HG03342 (cell line): Measurements from ENCODE around the gene LDLRAD3.

Experiments used
- ATAC-seq: cut with Tn5 transposase; IDR thresholded peaks from one replicate; pipeline ENCODE4 v1.9.1; 2021; ENCODE audit warnings: mild to moderate bottlenecking, moderate library complexity; ENCODE audit not compliant: unreplicated experiment

The LDLRAD3 gene

DNA sequence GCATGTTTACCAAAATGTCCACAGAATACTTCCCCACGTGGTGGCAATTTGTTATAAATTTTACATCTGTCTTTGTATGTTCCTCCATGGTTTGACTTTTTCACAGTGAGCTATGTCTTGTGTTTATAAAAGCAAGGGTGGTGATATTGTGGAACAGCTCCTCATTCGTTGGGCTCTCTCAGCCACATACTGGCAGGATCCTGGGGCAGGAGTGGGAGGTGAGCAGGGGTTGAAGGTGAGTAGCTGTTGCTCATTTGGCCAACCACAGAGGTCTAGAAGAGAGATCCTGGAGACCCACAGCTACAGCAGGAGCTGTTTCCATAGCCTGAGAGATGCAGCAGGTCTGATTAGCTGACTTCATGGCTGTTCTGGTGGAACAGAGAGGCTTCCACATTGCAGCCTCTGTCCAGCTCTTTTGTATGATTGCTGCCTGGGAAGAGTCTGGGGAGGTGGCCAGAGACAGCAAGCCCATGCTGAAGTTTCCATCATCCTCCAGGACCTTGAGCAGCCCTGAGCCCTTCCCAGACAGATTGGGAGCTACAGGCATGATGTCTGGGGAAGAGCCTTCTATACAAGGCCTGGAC, 128.1 kb downstream of the LDLRAD3 start:
- ATAC-seq = no peak

DNA sequence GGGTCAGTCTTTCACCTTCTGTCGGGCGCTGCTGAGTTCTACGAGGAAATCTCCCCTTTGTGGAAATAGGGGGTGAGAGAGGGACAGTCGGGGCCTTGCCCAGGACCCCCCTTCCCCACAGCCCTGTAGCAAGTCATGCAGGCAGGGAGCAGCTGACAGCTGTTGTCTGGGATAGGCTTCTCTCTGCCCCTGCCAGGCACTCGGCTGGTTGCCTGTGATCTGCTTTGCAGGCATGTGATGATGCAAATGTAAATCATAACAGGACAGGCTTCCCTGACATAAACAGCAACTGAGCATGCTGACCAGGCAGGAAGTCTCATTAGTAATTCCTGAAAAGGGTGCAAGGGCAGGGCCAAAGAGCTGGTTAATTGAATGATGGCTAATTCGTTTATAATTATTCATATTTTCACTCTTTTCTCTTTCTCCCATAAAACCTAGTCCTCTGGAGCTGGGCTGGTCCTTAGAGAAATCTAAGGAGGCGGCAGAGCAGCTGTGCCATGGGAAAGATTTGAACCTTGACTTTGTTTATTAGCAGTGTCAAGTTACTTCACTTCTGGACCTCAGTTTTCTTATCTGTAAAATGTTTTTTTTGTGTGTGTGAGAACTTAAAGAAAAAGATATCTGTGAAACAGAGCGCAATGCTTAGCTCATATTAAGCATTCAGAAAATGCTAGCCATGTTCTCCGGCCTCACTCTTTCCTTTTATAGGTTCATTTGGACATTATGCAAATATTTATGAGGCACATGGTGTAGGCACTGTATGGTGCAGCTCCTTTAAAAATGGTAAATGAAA, 129.7 kb downstream of the LDLRAD3 start:
- no peak for ATAC-seq

DNA sequence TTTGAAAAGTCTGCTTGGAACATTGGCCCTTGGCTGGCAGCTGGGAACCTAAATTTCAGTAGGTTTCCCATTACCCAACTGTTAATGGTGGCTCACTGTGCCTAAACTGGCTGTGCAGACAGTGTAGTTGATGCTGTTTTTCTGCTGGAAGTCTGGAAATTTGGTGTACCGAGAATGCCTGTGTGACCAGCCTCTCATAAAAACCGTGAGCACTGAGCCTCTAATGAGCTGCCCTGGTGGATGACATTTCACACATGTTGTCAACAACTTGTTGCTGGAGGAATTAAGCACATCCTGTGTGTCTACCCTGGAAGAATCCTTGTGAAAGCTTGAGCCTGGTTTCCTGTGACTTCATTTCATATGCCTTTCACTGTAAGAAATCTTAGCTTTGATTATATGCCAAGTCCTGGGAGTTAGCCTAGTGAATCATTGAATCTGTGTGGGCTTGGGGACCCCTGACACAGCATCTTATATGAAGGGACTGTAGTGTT, 131.1 kb downstream of the LDLRAD3 start:
- ATAC-seq = no peak

DNA sequence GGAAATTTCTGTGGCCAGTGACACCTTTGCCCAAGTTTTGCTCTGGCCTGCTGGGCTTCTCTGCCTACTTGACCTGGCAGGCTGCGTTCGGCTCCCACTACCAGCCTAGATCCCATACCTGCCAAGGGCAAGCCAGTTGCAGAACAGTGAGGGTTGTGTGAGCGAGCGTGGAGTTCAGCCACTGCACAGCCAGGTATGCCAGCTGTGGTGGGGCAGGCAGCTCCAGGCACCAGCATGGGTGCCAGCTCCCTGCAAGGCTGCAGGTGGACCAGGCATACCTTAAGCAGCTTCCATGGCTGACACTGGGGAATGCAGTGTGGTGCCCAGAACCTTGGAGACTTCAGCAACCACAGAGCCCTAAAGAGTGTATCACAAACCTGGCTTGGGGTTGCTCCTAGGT, 133.5 kb downstream of the LDLRAD3 start:
- ATAC-seq = no peak

DNA sequence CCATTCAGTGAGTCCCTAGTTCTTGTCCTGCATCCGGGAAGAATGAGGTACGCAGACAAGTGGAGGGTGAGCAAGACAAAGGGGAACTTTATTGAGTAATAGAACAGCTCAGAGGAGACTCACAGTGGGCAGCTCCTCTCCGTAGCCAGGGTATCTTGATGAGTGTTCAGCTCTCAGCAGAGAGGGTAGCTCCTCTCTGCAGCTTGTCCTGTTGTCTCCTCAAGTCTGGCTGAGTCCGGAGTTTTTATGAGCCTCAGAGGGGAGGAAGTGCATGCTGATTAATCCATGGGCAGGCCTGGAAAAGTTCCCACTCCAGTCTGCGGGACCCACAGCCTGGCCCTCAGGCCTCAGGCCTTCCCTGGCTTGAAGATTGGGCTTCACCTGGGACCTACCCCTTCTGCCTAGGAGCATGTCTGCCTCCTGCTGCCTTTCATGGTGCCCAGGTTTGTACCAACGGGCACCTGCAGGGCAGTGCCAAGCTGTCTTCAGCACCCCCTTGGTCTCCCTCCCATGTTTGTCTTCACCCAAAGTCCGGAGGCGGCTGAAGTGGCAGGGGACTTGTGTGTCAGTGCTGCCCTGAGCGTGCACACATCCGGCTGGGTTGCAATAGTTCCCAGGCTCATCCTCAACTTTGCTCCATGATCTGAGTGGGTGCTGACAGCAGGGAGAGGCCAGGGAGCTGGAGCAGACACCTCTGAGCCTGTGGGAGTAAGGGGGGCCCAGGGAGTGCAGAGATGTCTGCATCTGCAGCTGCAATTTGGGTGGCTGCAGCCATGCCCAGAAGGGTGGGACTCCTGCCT, 134.2 kb downstream of the LDLRAD3 start:
- no peak for ATAC-seq

DNA sequence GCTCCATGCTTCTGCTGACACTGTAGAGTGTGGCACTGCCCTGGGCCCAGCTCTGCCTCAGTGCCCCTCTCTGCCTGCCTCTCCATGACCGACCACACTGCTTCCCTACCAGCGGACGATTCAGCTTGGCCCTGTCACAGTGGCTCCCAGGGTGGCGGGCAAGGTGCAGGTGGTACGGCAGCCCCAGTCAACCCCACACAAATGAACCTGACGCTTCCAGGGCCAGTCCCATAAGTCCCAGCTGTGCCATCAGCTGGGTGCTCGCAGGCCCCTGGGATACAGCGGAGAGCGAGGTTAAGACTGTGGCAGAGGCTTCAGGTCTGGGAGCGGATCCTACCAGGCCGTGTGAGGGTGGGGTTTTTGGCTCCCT, 134.8 kb downstream of the LDLRAD3 start:
- ATAC-seq = no peak

DNA sequence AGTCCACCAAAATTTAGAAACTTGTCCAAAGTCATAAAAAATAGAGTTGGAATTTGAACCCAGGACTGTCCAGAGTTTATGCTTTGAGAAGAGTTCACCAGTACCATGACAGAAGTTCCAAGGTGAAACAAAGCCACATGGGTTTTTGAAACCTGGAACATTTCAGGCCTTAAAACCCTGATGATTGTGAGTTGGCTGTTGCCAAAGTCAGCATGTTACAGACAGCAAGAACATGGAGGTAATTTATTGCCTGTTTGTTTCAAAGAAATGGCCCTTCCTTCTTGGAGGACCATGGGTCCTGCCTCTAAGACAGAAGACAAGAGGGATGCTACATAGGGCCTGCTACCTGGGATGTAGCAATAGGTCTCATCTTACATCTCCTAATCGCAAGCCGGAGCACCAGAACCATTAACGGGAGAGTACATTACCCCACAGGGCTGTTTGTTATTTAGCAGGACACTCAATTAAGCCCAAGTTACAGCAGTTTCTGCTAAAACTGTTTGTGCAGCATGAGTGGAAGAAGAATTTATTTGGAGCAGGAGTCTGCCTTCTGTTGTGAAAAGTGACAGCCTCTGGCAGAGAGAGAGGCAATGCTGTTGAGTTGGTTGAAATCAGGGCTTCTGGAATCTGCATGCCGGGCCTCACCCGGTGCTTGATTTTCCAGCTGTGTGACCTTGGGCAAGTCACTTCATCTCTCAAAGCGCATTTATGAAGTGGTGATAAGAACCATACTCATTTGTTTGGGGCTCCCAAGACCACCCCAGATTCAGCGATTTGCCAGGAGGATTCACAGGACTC, 136.2 kb downstream of the LDLRAD3 start:
- no peak for ATAC-seq

DNA sequence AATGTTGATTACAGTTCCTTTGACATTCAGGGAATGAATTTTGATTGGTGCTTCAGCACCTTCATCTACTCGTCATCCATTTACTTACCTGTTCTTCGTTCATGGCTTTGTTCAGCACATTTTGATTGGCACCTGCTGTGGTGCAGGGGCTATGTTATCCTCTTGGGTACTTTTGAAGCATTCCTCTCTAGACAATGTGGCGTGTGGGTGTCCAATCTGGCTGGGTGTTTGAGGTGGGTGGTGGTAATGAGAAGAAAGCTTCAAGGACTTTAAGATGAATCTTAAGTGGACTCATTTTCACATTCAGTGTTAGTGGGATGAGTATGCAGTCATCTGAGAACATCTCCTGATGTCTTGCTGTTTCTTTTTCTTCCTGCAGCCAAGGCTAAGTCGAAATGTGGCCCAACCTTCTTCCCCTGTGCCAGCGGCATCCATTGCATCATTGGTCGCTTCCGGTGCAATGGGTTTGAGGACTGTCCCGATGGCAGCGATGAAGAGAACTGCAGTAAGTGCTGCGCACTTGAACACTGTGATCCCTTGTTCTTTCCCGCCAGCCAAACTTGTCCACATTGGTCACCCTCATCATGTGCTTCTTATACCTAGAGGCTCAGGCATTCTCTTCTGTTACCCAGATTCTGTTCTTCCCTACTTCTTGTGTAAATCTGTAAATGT, 137.5 kb downstream of the LDLRAD3 start:
- no peak for ATAC-seq

DNA sequence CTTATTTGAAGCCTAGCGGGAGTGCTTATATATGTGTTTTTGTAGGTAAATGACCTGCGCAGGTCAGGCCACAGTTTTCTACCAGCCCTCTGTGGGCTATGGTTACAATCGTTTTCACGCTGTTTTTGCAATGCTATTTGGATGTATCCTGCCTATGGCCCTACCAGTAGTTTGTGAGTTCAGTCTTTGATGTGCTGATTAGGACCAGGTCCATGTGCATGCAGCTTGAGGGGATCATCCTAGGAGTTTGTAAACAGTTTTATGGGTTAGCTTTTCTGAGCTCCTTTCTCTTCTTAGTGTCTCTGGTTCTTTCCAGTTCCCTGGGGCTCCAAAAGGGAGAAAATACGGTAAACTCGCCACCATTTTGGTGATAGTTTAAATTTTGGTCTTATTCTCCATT, 142.5 kb downstream of the LDLRAD3 start:
- ATAC-seq = no peak

DNA sequence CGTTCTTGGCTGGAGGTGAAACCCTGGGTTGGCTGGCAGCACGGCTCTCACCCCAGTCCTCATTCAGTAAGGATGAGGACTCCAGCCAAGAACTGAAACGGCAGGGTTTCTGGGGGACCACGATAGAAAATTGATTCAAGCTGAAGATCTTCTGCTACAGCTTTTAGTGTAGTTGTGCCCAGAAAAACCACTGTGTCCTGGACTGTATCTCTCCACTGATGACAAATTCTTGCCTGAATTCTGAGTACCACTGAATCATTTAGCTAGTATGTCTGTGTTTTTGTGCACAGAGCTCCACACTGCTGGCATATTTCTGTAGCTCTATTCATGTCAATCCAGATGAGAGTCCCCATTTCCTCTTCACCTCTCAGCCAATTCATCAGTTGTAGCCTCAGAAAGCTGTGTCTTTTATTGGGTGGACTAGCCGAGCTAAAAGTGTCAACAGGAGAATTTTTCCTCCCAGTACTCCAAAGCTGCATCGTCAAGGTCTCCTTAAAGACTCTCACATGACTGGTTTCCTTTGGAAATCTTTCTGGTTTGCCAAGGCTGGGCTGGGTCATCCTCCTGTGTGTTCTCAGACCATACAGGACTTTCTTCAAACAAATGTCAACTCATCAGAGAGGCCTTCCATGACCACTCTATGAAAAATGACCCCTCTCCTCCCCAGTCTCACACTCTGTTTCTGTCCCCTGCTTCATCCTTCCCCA, 144.6 kb downstream of the LDLRAD3 start:
- ATAC-seq = no peak

DNA sequence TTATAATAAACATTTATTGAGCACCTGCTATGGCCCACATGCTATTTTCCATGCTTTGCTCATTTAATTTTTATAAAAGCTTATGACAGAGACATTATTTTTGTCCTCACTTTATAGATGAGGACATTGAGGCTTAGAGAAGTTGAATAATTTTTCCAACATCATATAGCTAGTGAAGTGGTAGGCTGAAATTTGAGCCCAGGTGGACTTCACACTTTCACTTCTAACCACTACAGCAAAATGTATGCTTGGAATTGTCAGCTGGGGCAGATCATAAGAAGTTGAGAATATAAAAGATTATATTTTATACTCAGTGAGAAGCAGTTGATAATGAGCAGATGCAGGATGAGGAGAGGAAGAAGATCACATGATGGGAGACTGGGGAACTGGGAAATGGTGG, 146.1 kb downstream of the LDLRAD3 start:
- no peak for ATAC-seq

DNA sequence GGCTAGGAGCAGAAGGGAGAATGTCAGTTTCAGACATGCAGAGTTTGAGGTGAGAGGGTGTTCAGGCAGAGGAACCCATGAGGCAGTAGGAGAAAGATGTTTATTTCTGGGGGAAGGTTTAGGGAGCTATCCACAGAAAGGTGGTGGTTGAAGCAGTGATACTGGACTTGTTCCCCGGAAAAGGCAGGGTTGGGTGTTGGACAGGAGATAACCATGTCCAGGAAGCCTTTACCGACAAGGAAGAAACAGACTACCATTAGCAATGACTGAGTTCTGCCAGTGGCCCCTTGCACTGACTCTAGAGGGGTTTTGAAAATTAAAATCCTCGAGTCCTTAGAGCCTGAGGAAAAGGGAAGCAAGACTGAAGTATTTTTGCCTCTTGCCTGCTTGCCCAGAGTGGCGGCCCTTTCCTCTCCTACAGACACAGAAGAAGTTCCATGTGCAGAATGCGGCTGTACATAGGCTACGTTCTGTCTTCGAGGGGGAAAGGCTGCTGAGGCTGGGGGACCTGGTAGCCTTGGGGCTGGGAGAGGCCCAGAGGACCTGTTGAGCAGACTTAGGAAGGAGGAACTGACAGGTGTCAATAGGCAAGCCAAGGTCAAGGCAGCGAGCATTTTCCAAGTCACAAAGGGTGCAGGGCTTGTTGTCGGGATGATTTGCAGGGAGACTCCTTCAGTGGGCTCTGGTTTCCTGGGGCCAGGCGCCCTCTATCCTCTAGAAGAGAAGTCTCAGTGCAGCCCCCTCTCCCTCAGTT, 146.7 kb downstream of the LDLRAD3 start:
- ATAC-seq = no peak

DNA sequence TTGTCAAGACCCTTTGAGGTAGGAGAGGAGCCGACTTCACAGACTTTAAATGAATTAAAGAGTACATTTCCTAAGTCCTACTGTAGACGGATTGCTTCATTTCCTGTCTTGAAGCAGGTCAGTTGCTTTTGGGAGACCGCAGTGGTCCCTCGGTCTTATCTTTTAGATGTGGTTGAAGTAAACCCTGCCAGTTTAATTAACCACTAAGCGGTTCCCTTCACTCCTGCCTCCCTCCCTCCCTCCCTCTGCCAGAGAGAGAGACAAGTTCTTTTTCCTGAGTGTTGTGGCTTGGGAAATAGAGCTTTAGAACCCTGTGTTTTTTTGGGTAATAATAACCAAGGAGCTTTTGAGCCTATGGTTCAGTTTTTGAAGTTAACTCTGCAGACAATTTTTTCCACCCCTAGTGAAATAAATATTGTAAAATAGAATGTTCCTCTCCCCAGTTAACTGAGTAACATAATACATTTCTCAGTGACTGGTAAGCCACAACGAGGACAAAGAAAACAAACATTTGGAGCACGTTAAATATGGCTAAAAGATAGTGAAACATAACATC, 147.5 kb downstream of the LDLRAD3 start:
- no peak for ATAC-seq

DNA sequence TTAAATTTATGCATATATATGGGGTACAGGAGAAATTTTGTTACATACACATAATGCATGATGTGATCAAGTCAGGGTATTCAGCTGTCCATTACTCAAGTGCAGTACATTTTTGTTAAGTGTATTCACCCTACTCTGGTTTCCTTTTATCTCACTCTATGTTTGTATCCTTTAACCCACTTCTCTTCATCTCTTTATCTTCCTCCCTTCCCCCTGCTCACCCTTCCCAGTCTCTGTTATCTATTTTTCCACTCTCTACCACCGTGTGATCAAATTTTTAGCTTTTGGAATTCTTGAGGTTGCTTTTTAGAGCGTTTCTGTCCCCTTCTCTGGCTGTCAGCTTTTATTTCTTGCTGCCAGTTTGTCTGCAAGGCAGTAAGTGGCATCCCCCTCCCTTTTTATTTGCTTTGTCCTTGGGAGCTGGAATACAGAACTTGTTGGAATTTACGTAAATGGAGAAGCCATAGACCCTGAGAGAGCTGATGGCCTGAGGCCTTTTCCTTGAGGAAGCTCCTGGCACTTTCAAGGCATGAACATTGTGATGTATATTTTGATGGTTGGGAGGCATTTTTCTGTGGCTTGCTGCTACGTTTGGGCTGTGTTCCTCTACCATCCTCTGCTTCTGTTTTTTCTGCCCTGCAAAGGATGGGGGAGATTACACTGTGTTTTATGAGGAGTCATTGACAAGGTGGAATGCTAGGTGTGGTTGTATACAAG, 148.6 kb downstream of the LDLRAD3 start:
- no peak for ATAC-seq

DNA sequence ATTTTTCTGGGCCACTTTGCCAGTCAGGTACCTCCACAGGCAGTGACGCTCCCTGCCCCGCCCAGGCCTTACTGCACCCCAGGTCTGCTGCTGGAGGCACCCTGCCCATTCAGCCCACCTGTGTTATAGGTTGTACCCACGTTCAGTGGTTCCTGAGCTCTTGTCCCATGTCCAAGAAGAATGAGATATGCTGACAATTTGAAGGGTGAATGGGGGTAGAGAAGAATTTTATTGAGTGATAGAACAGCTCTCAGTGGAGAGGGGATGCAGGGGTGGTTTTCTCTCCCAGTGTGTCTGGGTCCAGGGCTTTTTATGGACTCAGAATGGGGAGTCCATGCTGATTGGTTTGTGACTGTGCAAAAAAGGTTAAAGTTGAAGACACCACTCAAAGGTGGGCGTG, 149.7 kb downstream of the LDLRAD3 start:
- ATAC-seq = no peak

DNA sequence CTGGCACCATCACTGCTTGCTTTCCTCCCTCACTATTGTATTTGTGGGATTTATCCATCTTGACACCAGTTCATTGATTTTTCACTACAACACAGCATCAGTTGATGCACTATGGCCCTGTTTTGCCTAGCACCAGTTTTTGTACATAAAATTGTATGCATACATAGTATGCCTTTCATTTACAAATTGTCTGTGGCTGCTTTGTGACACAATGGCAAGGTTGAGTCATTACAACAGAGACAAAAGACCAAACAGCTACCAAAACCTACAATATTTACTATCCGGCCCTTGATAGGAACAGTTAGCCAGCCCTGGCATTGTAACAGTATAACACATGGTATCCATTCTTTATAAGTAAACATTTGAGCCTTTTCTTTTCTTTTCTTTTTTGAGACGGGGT, 150.3 kb downstream of the LDLRAD3 start:
- ATAC-seq = no peak

DNA sequence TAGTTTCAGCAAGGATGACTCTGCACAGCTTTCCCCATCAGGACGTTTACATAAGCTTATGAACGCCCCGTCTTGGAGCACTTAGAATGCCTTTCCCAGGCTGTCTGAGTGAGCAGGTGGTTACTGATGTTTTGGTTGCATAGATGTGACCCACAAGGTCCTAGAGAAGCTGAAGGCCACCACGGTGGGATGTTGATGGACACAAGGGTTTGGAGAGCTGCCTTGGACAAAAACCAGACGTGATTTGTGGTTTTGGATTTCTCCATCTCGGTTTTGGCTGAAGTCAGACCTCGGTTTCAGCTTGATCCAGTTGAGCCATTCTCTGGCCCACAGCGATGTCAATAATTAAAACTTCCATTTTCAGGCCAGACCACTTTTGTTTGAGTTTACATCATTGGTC, 151.9 kb downstream of the LDLRAD3 start:
- ATAC-seq = no peak

DNA sequence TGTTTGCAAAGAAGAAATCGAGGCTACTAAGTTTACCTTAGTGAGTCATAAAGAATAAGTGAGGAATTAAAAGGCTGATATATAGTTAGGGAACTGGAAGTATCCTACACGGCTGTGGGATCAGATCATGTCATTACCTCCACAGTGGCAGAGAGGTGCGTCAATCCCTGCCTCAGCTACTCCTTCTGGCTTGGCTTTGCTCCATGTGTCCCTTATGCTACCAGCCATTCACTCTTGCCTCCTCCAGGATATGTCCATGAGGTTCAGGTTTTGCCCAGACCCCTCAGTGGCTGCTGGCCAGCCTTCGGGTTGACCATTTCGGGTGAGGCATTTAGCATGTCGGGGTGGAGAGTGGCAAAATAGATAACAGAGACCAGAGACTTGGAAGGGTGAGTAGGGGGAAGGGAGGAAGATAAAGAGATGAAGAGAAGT, 153.4 kb downstream of the LDLRAD3 start:
- ATAC-seq = no peak
